CD14-positive monocyte (primary cell): ENCODE measurements around the gene PARD6B. TPM values are rescaled to one million over a fixed set of nuclear protein-coding genes. Genes with fewer than 3 reads are reported as not detected.

Experiments used
- DNase-seq, 3 donors: peaks; one replicate each; pipeline ENCODE4 v3.0.0-alpha.2; 2011 to 2022
- H2AFZ ChIP-seq: 2 replicates; pipeline ENCODE4 v1.6.0; 2012; ENCODE audit warnings: mild to moderate bottlenecking, low read depth, low read length, inconsistent platforms; ENCODE audit not compliant: insufficient read depth, poor library complexity, severe bottlenecking
- H3K27ac ChIP-seq, 2 donors: 1 replicate in 1 of 2; 2 replicates in 1 of 2; pipeline ENCODE4 v1.5.1; 2012 to 2013; ENCODE audit warnings: low read length in 2 of 2, control low read depth in 1 of 2, inconsistent platforms in 1 of 2, low read depth in 1 of 2, mild to moderate bottlenecking in 1 of 2
- H3K27me3 ChIP-seq, 2 donors: one replicate each; pipeline versions ENCODE4 v1.6.0 to v1.6.1; 2011 to 2013; ENCODE audit warnings: low read length in 2 of 2; ENCODE audit not compliant: control insufficient read depth in 2 of 2, insufficient read depth in 2 of 2
- H3K36me3 ChIP-seq, 2 donors: replicated peaks in 1 of 2; 1 replicate in 1 of 2; 2 replicates in 1 of 2; pipeline versions ENCODE4 v1.5.1 to v1.6.1; 2012 to 2013; ENCODE audit warnings: low read length in 2 of 2, control low read depth in 1 of 2, inconsistent platforms in 1 of 2, mild to moderate bottlenecking in 1 of 2; ENCODE audit not compliant: insufficient read depth in 2 of 2, control insufficient read depth in 1 of 2
- H3K4me1 ChIP-seq, 2 donors: 1 replicate in 1 of 2; 2 replicates in 1 of 2; pipeline versions ENCODE4 v1.5.1 to v1.6.1; 2012 to 2013; ENCODE audit warnings: low read length in 2 of 2, control low read depth in 1 of 2, inconsistent platforms in 1 of 2, mild to moderate bottlenecking in 1 of 2, moderate library complexity in 1 of 2; ENCODE audit not compliant: insufficient read depth in 2 of 2, control insufficient read depth in 1 of 2
- H3K4me2 ChIP-seq: replicated peaks from 2 replicates; pipeline ENCODE3; 2012; ENCODE audit warnings: low read length, moderate library complexity, mild to moderate bottlenecking; ENCODE audit not compliant: poor library complexity, severe bottlenecking; ENCODE audit errors: extremely low read depth
- H3K4me3 ChIP-seq, 3 experiments: fragments of 200-600 bp in 1 of 3; sonication (generic) in 1 of 3; replicated peaks in 1 of 3; 1 replicate in 2 of 3; 2 replicates in 1 of 3; pipeline ENCODE4 v1.5.1; 2011 to 2013; ENCODE audit warnings: low read length in 3 of 3, mild to moderate bottlenecking in 3 of 3, control low read depth in 2 of 3, low read depth in 2 of 3, inconsistent platforms in 1 of 3, moderate library complexity in 1 of 3
- H3K79me2 ChIP-seq: 2 replicates; pipeline ENCODE4 v1.6.0; 2012; ENCODE audit warnings: mild to moderate bottlenecking, control low read depth, inconsistent platforms, low read length, moderate library complexity; ENCODE audit not compliant: insufficient read depth
- H3K9ac ChIP-seq: 2 replicates; pipeline ENCODE4 v1.6.0; 2017; ENCODE audit warnings: low read length, mild to moderate bottlenecking; ENCODE audit not compliant: insufficient read depth, poor library complexity, severe bottlenecking
- H3K9me3 ChIP-seq, 2 donors: replicated peaks in 1 of 2; 1 replicate in 1 of 2; 2 replicates in 1 of 2; pipeline versions ENCODE4 v1.5.1 to v1.6.1; 2012 to 2013; ENCODE audit warnings: low read length in 2 of 2, control low read depth in 1 of 2; ENCODE audit not compliant: control insufficient read depth in 1 of 2, insufficient read depth in 1 of 2
- H4K20me1 ChIP-seq: 2 replicates; pipeline ENCODE4 v1.6.0; 2012; ENCODE audit warnings: mild to moderate bottlenecking, low read length, control low read depth, moderate library complexity; ENCODE audit not compliant: insufficient read depth
- H3K27ac Mint-ChIP-seq, 7 donors: one replicate each; pipeline ENCODE4 v1.8.0; 2020; ENCODE audit warnings: mild to moderate bottlenecking in 7 of 7, mixed read lengths in 7 of 7, moderate library complexity in 6 of 7, inconsistent platforms in 2 of 7
- H3K27me3 Mint-ChIP-seq, 3 donors: one replicate each; pipeline ENCODE4 v1.8.0; 2021 to 2022; ENCODE audit warnings: low read depth in 3 of 3, mild to moderate bottlenecking in 3 of 3, mixed read lengths in 3 of 3, moderate library complexity in 3 of 3, inconsistent platforms in 1 of 3
- H3K36me3 Mint-ChIP-seq, 2 donors: one replicate each; pipeline ENCODE4 v1.8.0; 2020; ENCODE audit warnings: mixed read lengths in 2 of 2, inconsistent platforms in 1 of 2, mild to moderate bottlenecking in 1 of 2
- H3K4me1 Mint-ChIP-seq: one replicate; pipeline ENCODE4 v1.8.0; 2020; ENCODE audit warnings: mild to moderate bottlenecking, mixed read lengths
- H3K4me3 Mint-ChIP-seq, 2 donors: one replicate each; pipeline ENCODE4 v1.8.0; 2020; ENCODE audit warnings: mild to moderate bottlenecking in 2 of 2, mixed read lengths in 2 of 2, moderate library complexity in 1 of 2
- H3K9me3 Mint-ChIP-seq, 7 donors: one replicate each; pipeline ENCODE4 v1.8.0; 2020 to 2022; ENCODE audit warnings: mixed read lengths in 7 of 7, mild to moderate bottlenecking in 6 of 7, moderate library complexity in 6 of 7, inconsistent platforms in 2 of 7
- CTCF ChIP-seq: fragments of 200-600 bp; IDR thresholded peaks from one replicate; pipeline ENCODE4 v1.8.0; 2022; ENCODE audit warnings: antibody characterized with exemption, mild to moderate bottlenecking
- WGBS: methylation state at CpG from one replicate; pipeline ENCODE4 v1.1.5; 2013; ENCODE audit warnings: missing lambda C conversion rate; ENCODE audit not compliant: insufficient coverage; 5-methylcytosine and 5-hydroxymethylcytosine counted together
- intact Hi-C, 2 donors: fragments of 100-400 bp; cut with micrococcal nuclease; formaldehyde crosslinking; loops; one replicate each; pipeline versions ENCODE4 v1.15.0 to v1.15.1; 2023
- polyA plus RNA-seq, 3 donors: library from polyadenylated mRNA; depleted of rRNA in 1 of 3; unstranded in 2 of 3; stranded (reverse) in 1 of 3; fragments of 300-500 nt in 2 of 3; fragments of >200 nt in 1 of 3; fragmentation: Illumina TruSeq in 2 of 3; gene quantifications; 1 replicate in 2 of 3; 2 replicates in 1 of 3; pipeline ENCODE4 v1.2.3, GENCODE V29; 2012 to 2021

The PARD6B gene
- polyA plus RNA-seq, 3 donors = 0.04 to 0.13 (median 0.13) TPM

- H3K27ac Mint-ChIP-seq = no peak overlapping the region
- intact Hi-C loops = no loop called here
- no peaks in the 10 kb centered on the region for H3K79me2 ChIP-seq
Measured at GRCh38 chr20:50735813-50736212, 4.4 kb downstream of the PARD6B start.

GRCh38 chr20:50737352-50737751 is 6.0 kb downstream of the PARD6B start:
- Histone ChIP-seq H3K79me2 (no peaks in the 10 kb centered on the region), H3K4me3 (no peak overlapping the region), H3K27me3 (peaks cover 3% of the 10 kb centered on the region in 2 donors), H4K20me1 (no peaks in the 10 kb centered on the region), H3K9me3 (no peaks in the 10 kb centered on the region), H3K36me3 (no peaks in the 10 kb centered on the region), H3K4me1 (peaks cover 0 to 3% of the 10 kb centered on the region in 2 donors), H3K27ac (no peak overlapping the region), H2AFZ (no peak overlapping the region), H3K4me2 (no peak overlapping the region), H3K9ac (no peak overlapping the region)
- Mint-ChIP-seq H3K27me3 (peaks cover 0 to 8% (median 6%) of the 10 kb centered on the region in 3 donors), H3K9me3 (no peaks in the 10 kb centered on the region), H3K4me3 (no peak overlapping the region), H3K4me1 (peaks cover 3% of the 10 kb centered on the region), H3K36me3 (no peaks in the 10 kb centered on the region), H3K27ac (no peak overlapping the region)
- WGBS = 100% methylated on average over 2 of the region's 4 CpGs
- intact Hi-C loops = no loop called here
- TF ChIP-seq CTCF = no peak
- no peak for DNase-seq

More at GRCh38 chr20:50735813-50736212, 4.4 kb downstream of the PARD6B start:
- Histone ChIP-seq H3K4me1 (peaks cover 5 to 12% of the 10 kb centered on the region in 2 donors), H3K4me2 (no peak overlapping the region), H3K4me3 (no peak overlapping the region), H3K9me3 (no peaks in the 10 kb centered on the region), H3K9ac (no peak overlapping the region), H3K27me3 (peaks cover 8 to 9% of the 10 kb centered on the region in 2 donors), H3K36me3 (no peaks in the 10 kb centered on the region), H3K27ac (no peak overlapping the region), H2AFZ (no peak overlapping the region), H4K20me1 (no peaks in the 10 kb centered on the region)
- Mint-ChIP-seq H3K9me3 (peaks cover 0 to 3% (median 0%) of the 10 kb centered on the region in 7 donors), H3K4me1 (peaks cover 9% of the 10 kb centered on the region), H3K4me3 (no peak overlapping the region), H3K27me3 (peaks cover 0 to 19% (median 11%) of the 10 kb centered on the region in 3 donors), H3K36me3 (no peaks in the 10 kb centered on the region)
- TF ChIP-seq CTCF = no peak
- DNase-seq = no peak
